HG03108 (cell line): ENCODE data around the gene EIF3J.
"Not testable (repeated sequence)": the region's sequence is repeated elsewhere in the genome, so short reads cannot be mapped to it uniquely, and the experiment has no call there.

Source experiments
- ATAC-seq: cut with Tn5 transposase; IDR thresholded peaks from one replicate; pipeline ENCODE4 v1.9.1; 2021; ENCODE audit warnings: moderate library complexity; ENCODE audit not compliant: unreplicated experiment

The EIF3J gene

DNA sequence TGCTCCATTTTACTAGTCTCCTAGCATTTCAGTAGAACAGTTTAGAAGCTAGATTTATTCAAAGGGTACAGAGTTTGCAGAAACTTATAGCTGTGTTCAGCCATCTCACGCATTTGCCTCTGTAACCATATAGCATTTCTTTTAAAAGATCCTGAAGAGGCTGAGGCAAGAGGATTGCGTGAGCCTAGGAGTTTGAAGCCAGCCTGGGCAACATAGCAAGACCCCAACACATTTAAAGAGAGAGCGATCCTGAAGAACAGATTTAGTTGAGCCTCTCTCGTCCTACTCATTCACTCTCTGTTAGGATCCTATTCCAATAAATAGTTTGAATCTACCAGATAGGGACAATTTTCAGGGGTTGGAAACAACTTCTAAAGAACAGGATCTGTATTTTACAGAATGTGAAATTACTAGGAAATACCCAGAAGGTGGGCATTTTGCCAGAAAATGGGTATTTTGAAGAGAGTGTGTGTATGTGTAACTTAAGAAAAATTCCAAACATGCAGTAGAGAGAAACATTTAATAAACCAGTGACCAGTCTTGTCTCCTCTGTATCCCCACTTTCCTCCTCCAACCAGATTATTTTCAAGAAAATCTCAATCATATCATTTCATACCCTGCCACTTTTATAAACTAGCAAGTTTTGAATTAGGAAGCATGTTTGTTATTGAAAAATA, 4.5 kb downstream of the EIF3J start:
- ATAC-seq: no peak

DNA sequence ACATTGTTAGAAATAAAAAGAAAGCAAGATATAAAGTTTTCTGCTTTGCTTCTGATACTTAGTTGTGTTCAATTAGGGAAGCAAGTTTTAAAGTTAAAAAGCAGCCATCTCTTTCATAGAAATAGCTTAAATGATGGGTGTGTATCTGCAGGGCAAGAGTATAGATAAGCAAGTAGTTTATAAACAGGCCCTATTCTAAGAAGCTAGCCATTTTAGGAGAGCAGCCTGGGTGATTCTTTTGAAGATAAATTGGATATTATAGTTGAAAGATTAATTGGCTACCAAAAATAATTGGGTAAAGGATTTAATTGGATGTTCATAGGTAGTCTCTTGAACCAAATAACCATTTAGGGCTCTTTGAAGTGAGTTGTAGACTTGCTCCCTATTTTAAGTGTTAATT, 5.6 kb downstream of the EIF3J start:
- ATAC-seq: no peak

DNA sequence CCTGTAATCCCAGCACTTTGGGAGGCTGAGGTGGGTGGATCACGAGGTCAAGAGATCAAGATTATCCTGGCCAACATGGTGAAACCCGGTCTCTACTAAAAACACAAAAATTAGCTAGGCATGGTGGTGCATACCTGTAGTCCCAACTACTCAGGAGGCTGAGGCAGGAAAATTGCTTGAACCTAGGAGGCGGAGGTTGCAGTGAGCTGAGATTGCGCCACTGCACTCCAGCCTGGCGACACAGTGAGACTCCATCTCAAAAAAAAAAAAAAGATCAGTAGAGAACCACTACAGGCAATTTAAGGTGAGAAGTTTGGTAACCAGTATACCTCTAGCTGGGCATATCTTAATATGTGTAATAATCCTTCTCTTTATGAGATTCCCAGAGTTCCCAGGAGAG, 7.8 kb downstream of the EIF3J start:
- ATAC-seq: not testable (repeated sequence)

DNA sequence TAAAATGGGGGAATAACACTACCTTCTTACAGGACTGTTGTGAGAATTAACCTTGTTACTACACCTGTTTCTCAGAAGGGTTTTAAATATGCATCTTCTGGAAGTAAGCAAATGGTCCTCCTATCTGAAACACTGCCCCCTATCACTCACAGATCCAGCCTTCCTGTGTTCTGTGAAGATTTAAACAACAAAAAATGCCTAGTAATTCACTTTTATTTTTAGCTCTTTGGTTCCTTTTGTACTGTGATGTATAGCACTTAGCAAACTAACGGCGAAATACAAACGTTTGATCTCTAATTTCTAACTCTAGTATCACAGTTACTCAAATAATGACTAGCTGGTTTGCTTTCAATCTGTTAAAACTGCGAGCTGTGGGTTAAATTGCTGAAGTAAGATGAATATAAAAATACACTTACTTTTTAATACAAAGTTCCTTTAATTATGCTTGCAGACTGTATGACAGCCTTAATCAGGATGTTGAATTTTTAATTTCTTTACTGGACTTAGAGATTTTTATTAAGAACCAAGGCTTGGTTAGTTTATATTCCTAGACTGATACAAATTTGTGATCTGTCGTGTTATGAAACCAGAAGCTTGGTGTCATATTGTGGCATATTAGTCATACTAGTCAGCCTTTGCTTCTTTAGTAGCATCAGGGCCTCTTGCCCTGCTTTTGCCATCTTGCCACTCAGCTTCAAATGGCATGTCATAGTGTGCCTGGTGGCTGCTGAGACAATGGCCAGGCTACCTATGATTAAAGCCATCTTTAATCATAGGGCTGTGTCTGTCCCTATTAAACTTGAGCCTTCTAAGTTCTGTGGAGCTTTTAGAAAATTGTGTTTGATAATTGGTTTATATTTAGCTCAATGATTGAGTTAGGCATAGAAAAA, 9.2 kb downstream of the EIF3J start:
- peak; percentile 61 for ATAC-seq

DNA sequence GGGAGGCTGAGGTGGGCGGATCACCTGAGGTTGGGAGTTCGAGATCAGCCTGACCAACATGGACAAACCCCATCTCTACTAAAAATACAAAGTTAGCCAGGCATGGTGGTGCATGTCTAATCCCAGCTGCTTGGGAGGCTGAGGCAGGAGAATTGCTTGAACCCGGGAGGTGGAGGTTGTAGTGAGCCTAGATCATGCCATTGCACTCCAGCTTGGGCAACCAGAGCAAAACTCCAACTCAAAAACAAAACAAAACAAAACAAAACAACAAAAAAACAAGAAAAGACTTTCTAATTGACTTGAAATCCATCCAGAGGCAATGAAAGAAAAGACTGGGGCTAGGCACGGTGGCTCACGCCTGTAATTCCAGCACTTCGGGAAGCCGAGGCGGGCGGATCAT, 12.2 kb downstream of the EIF3J start:
- not testable (repeated sequence) for ATAC-seq

DNA sequence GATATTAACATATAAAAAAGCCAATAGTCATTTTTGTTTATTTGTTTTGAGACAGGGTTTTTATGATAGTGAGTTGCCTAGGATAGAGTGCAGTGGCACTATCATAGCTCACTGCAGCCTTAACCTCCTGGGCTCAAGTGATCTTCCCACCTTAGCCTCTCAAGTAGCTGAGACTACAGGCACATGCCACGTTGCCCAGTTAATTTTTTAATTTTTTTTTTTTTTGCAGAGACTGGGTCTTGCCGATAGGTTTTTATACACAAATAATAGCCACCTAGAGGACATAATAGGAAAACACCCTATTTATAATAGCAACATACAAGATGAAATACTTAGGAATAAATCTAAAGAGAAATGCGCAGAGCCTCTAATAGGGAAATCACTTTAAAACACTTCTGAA, 13.3 kb downstream of the EIF3J start:
- no peak for ATAC-seq

DNA sequence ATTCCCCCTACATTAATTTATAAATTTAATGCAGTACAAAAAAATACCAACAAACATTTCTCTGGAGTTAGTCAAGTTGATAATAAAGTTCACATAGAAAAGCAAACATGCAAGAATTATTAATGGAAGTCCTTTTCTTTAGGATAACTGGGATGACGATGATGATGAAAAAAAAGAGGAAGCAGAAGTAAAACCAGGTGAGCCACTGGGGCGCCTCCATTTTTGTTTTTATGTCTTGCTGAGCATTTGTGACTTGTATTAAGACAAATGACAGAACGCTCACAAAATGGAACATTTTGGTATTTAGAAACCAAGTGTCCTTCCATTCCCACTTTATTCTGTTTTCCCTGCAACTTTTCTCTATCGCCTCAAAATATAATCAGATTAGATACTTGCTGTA, 13.8 kb downstream of the EIF3J start:
- no peak for ATAC-seq

DNA sequence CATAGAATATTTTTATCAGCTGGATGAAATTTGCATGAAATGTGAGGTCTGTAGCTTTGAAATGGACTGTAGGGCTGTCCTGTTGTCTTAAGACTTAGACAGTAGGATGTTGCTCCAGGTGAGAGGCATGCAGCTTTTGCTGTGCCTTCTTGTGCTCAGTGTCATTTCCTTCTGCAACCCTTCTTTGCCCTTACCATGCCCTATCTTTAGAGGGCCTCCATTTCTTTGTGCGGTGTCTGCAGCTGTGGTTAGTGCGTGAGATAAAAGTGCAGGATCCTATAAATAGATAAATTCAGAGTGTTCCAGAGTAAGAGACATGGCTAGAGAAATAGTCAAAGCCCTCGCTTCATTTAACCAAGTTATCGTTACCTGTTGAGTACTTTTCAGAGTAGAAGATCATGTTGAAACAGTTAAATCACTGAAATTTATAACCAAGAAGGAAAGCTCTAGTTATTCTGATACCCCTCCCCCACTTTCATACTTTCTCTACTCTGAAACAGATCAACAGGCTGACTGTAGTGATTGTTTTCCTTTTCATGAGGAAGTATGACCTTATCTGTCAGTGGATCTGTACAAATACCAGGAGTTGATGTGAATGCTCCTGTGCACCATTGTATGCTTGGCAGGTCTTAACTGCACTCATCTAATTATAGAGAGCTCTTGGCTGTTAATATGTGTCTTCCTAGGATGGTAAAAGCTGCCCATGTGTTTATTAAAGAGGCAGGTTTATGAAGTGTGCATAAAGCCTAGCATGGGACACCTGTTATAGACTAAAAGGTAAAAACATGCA, 18.2 kb downstream of the EIF3J start:
- no peak for ATAC-seq

DNA sequence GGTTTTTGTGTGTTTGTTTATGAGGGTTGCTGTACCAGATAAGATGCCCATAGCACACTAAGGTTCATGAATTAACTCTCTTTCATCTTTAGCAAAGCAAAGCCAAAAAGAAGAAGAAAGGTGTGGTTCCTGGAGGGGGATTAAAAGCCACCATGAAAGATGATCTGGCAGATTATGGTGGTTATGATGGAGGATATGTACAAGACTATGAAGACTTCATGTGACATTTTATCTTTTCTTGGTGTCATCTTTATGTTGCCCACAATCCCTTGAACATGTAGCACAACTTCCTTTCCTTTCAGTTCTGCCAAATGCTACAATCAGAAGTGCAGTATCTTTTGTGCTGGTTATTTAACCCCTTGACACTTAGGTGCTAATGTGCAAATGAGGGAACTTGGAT, 24.0 kb downstream of the EIF3J start:
- ATAC-seq: not testable (repeated sequence)

DNA sequence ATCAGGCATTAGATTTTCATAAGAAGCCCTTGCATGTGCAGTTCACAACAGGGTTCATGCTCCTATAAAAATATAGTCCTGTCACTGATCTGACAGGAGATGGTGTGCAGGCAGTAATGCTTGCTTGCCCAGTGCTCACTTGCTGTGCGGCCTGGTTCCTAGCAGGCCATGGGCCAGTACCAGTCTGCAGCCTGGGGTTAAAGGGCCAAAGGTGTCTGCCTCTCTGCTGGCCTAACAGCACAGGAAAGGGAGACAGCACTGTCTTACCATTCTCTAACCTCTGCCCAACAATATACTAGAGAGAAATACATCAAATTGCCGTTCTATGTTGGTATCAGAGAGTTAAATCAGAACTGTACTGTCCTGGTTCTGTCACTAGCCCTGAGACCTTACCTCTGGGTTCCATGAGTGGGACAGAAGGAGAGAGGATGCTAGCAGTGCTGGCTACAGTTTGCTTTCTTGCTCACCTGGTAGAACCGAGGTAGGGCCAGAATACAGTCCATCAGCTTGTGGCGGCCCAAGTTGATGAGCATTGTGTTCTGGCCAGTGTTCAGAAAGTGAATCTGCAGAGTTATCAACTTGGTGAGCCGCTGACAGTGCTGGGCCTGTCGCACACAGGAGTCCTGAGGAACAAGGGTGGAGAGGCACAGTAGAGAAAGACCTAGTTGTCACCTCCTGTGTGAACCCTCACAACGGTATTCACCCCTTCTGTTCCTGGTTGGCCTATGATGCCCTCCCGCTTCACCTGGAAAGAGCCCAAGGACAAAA, 28.6 kb downstream of the EIF3J start:
- no peak for ATAC-seq

DNA sequence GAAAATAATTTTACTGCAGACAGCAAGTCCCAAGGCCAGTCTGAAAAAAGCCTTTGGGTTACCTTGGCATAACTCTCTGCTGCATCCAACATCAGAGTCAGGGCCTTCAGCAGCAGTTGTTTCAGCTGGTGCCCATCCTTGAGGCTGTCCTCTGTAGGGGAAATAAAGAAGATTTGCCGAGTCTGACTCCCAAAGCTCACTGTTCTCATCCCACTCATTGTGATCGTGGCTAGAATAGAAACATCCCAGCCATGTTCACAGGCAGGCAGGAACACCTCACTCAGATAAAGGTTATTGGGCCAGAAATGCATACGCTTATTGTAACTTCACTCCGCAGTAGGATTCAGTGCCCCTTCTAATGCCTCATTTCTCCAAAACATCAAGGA, 29.2 kb downstream of the EIF3J start:
- ATAC-seq: no peak

DNA sequence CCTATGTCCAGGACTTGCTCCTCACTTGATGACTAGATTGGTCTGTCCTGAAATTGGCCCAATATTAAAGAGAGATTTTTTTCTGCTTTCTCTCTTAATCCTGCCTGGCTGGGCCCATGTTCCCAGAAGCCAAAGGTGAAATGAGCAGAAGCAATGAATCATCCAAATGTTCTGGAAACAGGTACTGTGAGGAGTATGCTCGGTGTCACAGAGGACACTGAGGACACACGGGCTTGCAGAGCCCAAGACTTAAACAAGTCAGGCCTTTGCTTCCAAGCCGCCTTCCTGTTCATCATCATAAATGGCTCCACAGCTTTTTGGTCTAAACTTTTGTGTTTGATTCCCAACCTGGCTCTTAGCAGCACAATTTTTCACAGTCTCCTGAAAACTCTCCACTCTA, 31.4 kb downstream of the EIF3J start:
- ATAC-seq: no peak

DNA sequence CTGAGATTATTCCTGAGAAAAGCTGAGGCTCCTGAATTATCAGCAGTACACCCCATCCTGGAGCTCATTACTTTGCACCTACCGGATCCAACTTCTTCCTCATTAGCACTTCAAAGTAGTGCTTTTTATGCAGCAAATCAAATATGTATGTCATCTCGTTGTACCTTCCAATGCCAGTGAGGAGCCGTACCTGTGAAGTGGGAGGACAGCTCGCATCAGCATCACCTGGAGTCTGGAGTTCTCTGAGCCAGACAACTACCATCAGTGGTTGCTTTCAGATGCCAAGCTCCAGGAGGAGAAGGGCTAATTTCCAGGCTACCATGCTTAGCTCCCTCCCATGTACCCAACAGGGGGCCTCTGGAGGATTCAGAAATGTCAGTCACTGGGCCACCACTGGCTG, 32.4 kb downstream of the EIF3J start:
- no peak for ATAC-seq

DNA sequence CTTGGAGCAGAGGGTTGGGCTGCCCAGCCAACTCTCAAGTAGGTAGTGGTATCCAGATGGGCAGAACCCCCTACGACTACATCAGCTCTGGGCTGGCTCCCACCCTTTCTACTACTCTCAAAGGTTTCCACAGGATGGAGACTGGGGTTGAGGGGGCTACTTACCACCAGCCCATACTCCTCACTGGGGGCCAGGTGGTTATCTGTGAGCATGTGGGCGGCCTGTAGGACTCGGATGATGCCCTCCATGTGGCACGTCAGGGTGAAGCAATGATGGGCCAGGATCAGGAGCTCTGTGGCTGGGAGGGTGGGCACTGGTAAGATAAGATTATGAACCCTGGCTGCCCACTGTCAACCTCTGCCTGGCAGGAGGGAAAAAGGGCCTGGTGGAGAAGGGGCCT, 33.4 kb downstream of the EIF3J start:
- no peak for ATAC-seq

DNA sequence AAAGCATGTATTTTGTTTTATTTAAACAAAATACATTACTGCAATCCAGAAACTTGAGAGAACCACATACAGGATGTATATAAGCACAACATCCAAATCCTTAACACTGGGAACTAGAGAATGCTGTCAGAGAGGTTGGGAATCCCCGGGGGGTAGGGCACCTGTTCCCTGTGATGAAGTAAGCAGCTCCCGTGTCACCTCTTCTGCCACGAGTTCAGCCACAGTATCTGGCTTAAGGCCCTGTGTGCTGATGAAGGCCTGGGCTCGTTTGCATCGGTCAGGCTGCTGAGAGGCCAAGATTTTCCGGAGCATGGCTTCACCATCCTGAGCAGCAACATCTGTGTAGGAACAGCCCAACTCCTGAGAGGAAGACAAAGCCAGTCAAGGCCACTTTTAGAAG, 36.4 kb downstream of the EIF3J start:
- ATAC-seq: no peak

DNA sequence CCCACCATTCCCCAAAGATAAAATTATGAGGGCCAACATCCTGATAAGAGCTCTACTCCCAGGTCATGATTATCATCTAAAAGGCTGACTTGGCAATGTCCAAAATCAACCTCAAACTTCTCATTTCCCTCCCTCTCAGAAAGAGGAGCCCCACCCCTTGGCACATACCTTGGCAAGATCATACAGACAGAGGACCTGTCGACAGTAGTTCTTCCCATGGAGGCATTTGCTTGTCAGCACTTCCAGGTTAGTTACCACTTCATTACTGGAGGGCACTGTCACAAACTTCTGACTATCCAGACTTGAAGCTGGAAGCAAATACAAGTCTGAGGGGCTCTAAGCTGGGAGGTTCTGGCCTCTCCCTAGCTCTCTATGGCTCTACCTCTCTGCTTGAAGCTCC, 37.8 kb downstream of the EIF3J start:
- no peak for ATAC-seq

DNA sequence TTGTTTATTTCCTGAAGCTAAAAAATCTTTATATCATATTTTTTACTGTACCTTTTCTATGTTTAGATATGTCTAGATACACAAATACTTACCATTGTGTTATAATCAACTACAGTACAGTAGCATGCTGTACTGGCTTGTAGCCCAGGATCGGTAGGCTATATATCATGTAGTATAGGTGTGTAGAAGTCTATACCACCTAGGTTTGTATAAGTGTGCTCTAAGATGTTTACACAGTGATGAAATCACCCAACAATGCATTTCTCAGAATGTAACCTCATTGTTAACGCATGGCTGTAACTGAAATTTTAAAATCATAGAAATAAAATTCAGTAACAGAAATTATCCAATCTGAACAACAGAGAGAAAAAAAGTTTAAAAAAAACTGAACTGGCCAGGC, 43.2 kb downstream of the EIF3J start:
- no peak for ATAC-seq

DNA sequence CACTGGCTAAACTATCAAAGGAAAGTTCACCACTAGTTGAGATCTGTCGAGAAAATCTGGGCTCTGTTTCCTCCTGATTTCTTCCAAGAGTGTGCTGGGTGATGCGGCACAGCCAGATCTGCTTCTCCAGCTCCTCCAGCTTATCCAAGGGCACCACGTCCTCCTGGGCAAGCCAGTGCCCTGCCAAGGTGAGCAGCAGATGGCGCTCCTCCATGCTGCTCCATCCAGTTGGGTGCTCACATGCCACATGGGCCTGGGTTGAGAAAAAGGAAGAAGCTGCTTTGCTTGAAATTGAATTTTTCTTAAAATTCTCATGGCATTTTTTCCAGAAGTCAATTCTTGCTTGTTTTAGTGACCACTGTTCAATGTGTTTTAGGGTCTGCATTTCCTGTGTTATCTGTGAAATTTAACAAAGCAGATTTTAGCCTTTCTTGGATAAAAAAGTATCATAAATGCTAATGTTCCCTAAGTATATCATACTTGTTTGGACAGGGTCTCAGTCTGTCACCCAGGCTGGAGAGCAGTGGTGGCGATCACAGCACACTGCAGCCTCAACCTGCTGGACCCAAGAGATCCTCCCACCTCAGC, 47.3 kb downstream of the EIF3J start:
- no peak for ATAC-seq

DNA sequence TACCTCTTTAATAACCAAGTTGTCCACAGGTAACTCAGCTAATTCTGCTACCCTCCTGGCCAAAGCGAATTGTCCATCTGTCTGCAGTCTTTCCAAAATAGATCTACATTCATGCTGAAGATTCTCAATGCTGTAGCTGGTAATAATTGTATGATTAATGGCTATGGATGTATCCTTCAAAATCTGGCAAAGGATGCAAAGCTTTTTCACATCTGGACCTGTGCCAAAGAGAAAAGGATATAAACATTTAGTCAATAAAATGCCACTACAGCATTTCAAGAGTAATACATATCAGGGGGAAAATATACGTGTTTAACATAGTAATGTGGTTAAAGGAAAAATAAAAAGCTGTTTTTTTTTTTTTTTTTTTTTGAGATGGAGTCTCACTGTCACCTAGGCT, 48.7 kb downstream of the EIF3J start:
- no peak for ATAC-seq

DNA sequence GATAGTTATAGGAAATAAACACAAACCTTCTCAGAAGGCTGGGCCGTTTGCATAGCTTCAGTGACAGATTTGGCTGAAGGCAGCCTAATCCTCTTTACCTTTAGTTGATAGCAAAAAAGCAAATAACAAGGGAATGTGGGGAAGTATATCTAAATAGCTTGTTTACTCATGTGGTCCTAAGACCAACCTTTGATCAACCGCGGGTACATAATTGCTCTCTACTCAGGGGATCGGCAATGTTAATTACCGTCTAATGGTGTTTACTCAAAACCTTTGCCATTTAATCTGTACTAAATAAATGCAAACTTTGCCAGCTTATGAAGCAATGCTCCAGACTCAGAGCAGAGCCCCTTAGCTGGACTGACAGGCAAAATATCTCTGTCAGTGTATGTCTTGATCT, 51.6 kb downstream of the EIF3J start:
- ATAC-seq: no peak

DNA sequence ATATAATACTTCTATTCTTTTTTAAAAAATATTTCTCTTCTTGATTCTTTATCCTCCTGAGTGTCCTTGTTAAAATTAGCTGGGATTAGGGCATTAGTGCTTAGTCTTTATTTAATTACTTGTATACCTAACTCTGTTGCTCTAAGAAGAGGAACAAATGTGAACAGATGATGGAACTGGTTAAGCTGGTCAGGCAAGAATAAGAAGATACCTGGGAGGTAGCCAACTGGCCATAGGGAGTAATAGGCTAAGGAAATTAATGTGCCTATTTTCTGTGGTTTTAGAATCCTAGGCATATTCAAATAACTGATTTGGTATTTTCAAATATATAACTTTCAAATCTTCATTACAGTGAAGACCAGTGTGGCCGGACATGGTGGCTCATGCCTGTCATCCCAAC, 54.4 kb downstream of the EIF3J start:
- ATAC-seq: no peak
